Measurements from ENCODE around the gene FOXD4L3.
"Not testable (repeated sequence)": the region's sequence is repeated elsewhere in the genome, so short reads cannot be mapped to it uniquely, and the experiment has no call there.

The FOXD4L3 gene

GRCh38 chr9:68302567-68302966 is at the start of gene FOXD4L3:
FOXD4L3 (plus strand) TSS chr9:68302867; CDS start chr9:68302952, 85 bp downstream.
- DNase-seq = not testable (repeated sequence)

DNA sequence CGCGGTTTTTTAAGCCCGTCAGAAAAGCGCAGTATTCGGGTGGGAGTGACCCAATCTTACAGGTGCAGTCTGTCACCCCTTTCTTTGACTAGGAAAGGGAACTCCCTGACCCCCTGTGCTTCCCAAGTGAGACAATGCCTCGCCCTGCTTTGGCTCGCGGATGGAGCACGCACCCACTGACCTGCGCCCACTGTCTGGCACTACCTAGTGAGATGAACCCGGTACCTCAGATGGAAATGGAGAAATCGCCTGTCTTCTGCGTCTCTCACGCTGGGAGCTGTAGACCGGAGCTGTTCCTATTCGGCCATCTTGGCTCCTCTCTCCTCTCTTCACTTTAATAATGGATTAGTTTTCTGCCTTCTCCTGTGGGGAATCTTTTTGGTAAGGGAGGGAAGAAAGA is 21.6 kb upstream of the FOXD4L3 start:
- not testable (repeated sequence) for DNase-seq

- DNase-seq = not testable (repeated sequence)
These were observed 1.1 kb downstream of the FOXD4L3 start for GRCh38 chr9:68303771-68304170.

DNA sequence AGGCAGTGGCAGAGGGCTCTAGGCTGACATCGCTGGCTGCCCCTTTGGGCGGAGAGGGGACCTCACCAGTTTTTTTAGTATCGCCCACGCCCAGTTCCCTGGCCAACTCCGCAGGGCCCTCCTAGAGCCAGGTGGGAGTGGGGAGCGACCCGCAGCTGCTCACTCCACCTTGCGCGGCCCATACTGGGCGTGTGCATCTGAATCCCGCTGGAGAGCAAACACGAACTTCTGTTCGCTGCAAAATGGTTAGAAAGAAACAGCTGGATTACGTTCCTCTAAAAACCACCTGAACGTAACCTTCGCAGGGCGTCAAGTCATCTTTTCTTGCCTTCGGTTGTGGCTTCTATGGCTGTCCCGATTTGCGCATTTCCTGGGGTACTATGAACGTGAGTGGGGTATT is 1.5 kb downstream of the FOXD4L3 start:
- not testable (repeated sequence) for DNase-seq

- DNase-seq = not testable (repeated sequence)
These were observed 2.1 kb downstream of the FOXD4L3 start for GRCh38 chr9:68304777-68305176.

DNA sequence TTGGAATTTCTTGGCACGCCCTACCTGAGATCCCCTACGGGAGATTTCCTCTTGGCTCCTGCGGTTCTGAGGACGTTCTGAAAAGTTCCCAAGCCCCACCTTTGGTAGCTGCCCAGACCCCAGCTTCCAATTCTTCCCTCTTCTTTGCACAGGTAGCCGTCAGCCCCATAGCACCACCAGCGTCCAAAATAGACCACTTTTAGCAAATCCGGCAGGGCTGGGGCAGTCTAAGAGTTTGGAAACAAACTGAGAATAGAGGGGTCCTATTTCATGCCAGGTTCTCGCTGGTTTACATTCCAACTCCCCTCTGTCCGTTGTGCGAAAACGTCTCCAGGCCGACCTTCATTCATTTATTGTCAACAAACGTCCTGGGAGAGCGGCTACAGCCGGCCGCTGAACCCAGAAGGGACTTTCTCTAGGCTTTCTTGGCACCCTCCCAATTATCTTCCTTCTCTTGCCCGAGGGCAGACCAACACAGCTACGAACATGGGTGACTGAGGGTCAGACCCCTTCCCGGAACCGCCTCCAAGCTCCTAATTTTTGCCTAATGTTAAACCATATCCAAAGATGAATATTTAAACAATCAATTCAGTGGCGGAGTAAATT is 3.1 kb downstream of the FOXD4L3 start:
- DNase-seq = not testable (repeated sequence)

DNA sequence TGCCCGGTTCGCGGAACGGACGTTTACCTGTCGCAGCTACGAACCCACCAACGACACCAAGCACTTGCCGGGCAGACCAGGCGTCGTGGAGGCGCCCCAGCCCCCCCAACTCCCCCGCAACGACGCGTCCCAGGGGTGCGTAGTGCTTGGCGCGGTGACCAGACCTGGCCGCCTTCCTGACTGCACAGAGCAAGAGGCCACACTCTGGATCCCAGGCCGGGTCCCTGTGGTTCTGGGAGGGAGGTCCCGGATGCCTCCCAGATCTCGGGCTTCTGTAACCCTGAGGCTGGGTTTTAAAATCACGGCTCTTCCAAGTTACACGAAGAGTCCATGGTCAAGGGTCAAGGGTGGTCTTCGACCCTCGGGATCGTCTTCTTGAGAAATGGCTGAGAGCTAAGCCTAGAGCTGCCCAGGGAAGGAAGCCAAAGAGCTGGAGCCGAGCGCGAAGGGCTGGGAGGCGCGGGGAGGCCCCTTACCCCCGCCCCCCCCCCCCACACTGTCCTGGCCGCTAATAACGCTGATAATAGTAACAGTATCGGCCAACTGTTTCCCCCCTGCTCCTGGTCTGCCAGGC is 3.8 kb downstream of the FOXD4L3 start:
- not testable (repeated sequence) for DNase-seq

DNA sequence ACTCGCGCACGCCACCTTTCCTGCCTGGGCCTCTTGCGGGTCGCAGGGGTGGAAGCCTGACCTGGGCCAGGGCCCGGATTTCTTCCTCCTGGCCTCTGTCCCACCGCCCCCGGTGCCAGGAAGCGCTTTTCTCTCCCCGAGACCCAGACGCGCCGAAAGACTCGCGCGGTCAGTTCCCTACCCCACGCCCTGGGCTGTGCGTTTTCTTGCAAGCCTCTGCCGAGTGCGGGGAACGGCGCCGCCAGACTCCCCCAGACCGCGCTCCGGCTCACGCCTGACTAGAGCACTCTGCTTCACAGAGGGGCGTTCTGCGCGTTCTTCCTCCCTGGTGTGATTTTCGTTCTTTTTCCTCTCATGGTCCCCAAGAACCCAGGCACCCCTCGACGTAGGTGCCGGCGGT is 4.5 kb downstream of the FOXD4L3 start:
- not testable (repeated sequence) for DNase-seq

- not testable (repeated sequence) for DNase-seq
These were observed 5.0 kb downstream of the FOXD4L3 start for GRCh38 chr9:68307654-68308053.

GRCh38 chr9:68311208-68311607 is 8.5 kb downstream of the FOXD4L3 start:
- not testable (repeated sequence) for DNase-seq

GRCh38 chr9:68318209-68318608 is 15.5 kb downstream of the FOXD4L3 start:
- not testable (repeated sequence) for DNase-seq

DNA sequence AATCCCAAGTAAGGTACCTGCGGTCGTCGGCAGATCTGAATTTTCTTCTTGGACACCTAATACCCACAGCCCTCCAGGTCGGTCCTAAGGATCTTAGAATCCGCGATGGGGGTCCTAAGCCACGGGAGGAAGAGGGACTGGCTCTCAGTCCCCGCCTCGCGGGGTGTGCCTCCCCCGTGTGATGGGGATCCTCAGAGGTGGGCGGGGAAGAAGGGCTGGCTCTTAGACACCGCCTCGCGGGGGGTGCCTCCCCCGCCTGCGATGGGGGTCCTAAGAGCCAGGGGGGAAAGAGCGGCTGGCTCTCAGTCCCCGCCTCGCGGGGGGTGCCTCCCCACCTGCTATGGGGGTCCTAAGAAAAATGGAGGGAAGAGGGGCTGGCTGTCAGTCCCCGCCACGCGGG is 21.1 kb downstream of the FOXD4L3 start:
- not testable (repeated sequence) for DNase-seq

GRCh38 chr9:68324518-68324917 is 21.9 kb downstream of the FOXD4L3 start:
- not testable (repeated sequence) for DNase-seq

- DNase-seq = not testable (repeated sequence)
These were observed 26.4 kb downstream of the FOXD4L3 start for GRCh38 chr9:68329106-68329505.

DNA sequence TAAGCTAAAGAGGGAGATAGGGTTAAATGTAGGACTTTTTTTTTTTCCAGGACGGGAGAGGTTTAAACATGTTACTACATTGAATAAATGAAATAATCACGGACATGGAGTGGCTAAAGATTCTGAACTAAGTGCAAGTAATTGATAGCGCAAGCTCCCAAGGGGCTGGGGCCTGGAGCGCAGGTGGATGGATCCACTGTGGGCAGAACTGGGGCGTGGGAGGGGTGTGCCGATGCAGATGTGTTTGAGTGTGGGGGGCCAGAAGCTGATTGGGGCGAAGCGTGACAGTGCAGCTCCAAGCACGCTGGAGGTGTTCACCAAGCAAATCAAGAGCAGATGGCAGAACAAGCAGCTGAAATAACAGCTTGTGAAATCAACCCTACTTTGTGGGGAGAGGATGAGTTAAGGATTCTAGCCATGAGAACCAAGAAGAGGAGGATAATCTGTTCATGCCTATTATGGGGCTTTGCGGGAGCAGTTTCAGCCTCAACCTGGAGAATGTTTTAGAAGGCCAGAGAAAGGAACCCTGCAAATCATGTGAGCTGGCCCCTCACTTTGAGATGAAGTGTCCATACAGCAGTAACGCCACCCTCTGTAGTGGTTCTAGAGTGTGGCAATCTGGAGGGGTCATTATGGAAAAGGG is 28.0 kb downstream of the FOXD4L3 start:
- DNase-seq = not testable (repeated sequence)

DNA sequence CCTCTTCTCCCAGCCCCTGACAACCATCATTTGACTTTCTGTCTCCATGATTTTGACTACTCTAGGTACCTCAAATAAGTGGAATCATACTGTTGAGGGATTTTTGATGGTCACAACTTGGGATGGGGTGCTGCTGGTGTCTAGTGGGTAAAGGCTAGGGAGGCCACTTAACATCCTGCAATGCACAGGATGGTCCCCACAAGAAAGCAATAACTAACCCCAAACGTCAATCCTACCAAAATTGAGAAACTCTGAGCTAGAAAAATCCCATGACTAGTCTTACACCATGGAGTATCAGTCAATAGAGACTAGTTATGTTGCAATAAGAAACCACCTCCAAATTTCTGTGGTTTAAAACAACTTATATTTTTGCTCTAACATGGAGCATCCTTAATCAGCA is 29.5 kb downstream of the FOXD4L3 start:
- DNase-seq = not testable (repeated sequence)

- not testable (repeated sequence) for DNase-seq
These were observed 33.3 kb downstream of the FOXD4L3 start for GRCh38 chr9:68335935-68336334.

- not testable (repeated sequence) for DNase-seq
These were observed 34.1 kb downstream of the FOXD4L3 start for GRCh38 chr9:68336639-68337339.

GRCh38 chr9:68338000-68338399 is 35.3 kb downstream of the FOXD4L3 start:
- DNase-seq = not testable (repeated sequence)

DNA sequence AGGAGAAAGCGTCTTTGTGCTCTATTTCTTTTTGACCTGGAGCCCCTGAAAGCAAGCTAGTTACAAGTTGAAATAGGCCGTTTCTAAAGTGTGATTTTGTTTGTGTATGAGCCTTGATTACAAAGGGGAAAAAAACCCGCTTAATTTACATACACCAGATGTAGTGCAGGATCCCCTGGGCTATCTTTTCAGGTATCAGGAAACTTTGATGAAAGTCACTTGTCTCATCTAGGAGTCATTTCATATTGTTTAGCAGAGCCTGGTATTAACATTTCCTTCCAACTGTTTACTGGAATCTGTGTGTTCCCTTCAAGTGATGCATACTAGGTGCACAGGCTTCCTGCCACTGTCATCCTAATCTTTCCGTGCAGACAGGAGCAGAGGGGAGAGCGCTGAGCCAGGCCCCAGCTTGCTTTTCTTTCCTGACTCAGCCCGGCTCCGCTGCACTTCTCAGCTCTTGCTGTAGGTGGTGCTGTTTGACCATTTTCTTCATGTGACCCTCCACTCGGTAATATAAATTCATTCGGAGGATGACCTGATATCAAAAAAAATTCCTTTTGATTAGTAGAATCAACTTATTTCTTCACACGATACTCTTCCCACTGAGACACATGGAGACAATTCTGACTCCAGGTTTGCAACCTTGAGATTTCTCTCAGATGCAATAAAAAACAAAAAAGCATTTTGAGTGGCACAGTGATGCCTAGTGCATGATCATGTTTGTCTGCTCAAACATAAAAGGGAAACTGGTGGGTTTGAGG is 39.8 kb downstream of the FOXD4L3 start:
- DNase-seq = not testable (repeated sequence)

GRCh38 chr9:68343242-68343641 is 40.6 kb downstream of the FOXD4L3 start:
- DNase-seq = not testable (repeated sequence)

- DNase-seq = not testable (repeated sequence)
These were observed 41.3 kb downstream of the FOXD4L3 start for GRCh38 chr9:68343992-68344391.

DNA sequence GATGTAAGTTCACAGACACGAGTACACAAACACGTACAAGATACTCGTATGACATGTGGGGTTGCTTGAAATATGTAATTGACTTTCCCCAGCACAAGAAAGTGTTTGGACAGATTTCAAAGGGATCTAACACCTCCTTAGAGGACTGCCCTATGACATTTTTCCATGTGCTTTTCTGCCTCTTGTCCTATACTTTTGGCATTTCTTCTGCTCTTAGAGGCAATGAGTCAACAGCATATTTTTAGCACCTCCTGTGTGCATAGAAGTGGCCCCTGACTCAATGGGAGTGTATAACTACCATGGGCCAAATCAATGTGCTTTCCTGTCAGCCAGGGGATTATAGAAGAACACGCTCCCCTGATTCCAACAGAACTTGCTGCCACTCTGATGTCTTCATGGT is 49.0 kb downstream of the FOXD4L3 start:
- DNase-seq = not testable (repeated sequence)

Data from hippocampal formation (tissue), 2 donors.